ENCODE measurements around the gene PWP1.
"Not testable (repeated sequence)": the region's sequence is repeated elsewhere in the genome, so short reads cannot be mapped to it uniquely, and the experiment has no call there.

PWP1 gene

DNA sequence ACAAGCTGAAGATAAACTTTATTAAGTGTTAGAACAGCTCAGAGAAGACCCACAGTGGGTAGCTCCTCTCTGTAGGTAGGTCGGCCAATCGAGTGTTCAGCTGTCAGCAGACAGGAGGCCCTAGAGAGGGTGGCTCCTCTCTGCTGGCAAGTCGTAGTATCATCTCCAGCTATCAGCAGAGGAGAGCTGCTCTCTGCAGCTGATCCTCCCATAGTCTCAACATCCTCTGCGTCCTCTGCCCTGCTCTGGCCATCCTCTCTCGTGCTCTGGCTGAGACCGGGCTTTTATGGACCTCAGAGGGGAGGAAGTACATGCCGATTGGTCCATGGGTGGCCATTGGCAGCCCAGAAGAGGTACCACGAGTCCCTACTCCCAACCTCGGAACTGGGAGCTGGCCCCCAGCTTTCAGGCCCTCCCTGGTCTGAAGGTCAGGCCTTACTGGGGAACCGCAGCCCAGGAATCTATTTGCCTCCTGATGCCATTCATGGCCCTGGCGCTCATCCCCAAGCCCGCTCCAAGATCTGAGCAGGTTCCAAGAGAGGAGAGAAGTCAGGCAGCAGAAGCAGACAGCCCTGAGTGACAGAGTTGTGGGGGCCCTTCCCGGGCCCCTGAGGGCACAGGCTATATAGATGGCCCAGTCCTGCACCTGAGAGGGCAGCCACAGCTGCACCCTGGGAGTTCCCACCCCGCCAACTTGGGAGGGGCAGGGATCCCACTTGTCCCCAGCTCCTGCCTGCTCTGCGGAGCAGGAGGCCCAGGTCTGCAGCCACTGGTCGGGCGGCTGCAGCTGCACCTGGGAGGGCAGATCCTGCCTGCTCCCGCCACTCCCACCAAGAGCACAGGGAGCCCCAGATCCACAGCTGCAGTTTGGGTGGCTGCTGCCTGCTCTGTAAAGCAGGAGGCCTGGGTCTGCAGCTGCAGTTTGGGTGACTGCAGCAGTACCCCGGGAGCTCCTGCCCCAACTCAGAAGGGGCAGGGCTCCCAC, 3.5 kb upstream of the PWP1 start:
- no peak overlapping the region for H3K9ac ChIP-seq
- H3K4me3 ChIP-seq (ENCODE audit: low read depth, low read length) = no peak overlapping the region
- no peak overlapping the region for H3K4me2 ChIP-seq (ENCODE audit: low read length)
- H3K79me2 ChIP-seq = peaks cover 11% of the 10 kb centered on the region
- no peak overlapping the region for H3K27ac ChIP-seq
- H3K27me3 ChIP-seq (ENCODE audit: control insufficient read depth, insufficient read depth, low read length) = no peaks in the 10 kb centered on the region
- H2AFZ ChIP-seq = no peak overlapping the region
- no peaks in the 10 kb centered on the region for H3K9me3 ChIP-seq (ENCODE audit: control insufficient read depth, low read length)
- no peak for TF ChIP-seq CTCF (IDR thresholded peaks at IDR 0.05)
- peaks cover 11% of the 10 kb centered on the region for H3K4me1 ChIP-seq
- H3K36me3 ChIP-seq (ENCODE audit: control insufficient read depth, insufficient read depth, low read length) = no peaks in the 10 kb centered on the region

DNA sequence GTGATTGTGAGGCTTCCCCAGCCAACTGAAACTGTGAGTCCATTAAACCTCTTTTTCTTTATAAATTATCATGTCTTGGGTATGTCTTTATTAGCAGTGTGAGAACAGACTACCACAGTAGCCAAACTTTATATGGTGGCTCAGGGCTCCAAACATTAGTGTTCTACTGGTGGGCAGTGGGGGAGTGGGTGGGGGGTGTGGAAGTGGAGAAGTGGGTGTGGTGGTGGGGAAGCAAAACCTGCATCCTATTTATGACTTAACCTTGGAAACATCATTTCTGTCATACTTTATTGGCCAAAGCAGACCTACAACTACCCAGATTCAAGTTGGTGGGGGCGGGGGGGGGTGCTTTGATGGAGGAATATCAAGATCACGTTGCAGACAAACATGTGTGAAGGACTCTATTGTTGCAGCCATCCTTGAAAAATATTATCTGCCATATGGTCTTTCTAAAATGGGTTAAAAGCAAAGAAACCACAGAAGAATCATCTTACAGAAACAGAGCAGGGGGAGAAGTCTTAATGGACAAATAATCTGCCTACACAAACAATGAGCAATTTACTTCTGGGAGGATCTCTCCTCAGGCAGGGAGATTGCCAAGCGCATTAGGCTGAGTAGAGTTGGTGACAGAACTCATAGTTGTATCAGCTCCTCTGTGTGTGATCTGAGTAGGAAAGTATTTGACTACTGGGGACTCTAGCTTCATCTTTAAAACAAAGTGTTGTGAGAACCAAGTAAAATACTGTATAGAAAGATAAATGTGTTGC, 1.4 kb upstream of the PWP1 start:
- no peaks in the 10 kb centered on the region for H3K36me3 ChIP-seq (ENCODE audit: control insufficient read depth, insufficient read depth, low read length)
- no peaks in the 10 kb centered on the region for H3K9me3 ChIP-seq (ENCODE audit: control insufficient read depth, low read length)
- H2AFZ ChIP-seq = peak overlapping the region; percentile 69
- no peak overlapping the region for H3K9ac ChIP-seq
- H3K4me2 ChIP-seq (ENCODE audit: low read length) = no peak overlapping the region
- H3K27ac ChIP-seq = peak overlapping the region; percentile 85
- H3K27me3 ChIP-seq (ENCODE audit: control insufficient read depth, insufficient read depth, low read length) = no peaks in the 10 kb centered on the region
- peaks cover 11% of the 10 kb centered on the region for H3K79me2 ChIP-seq
- H3K4me1 ChIP-seq = peaks cover 11% of the 10 kb centered on the region
- H3K4me3 ChIP-seq (ENCODE audit: low read depth, low read length) = no peak overlapping the region
- no peak for TF ChIP-seq CTCF (IDR thresholded peaks at IDR 0.05)

DNA sequence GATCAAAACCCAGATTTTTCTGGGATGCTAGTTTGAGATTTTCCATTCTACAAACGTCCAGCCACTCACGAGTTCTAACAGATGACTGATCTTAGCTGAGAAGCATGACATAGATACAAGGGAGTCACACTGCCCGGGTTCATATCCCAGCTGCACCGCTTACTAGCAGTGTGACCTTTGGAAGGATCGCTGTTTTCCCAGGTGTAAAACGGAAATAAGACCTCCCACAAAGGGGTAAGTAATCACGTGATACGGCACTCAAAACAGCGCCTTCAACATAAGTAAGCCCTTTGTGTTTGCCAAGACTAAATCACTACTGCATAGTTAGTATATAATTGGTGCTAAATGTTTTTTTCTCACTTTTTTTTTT, 624 bp upstream of the PWP1 start:
- Histone ChIP-seq H3K9ac (no peak overlapping the region), H3K27ac (peak overlapping the region; percentile 85), H2AFZ (peak overlapping the region; percentile 69), H3K27me3 (ENCODE audit: control insufficient read depth, insufficient read depth, low read length) (no peaks in the 10 kb centered on the region), H3K4me1 (peaks cover 11% of the 10 kb centered on the region), H3K36me3 (ENCODE audit: control insufficient read depth, insufficient read depth, low read length) (no peaks in the 10 kb centered on the region), H3K9me3 (ENCODE audit: control insufficient read depth, low read length) (no peaks in the 10 kb centered on the region), H3K79me2 (peaks cover 11% of the 10 kb centered on the region), H3K4me3 (ENCODE audit: low read depth, low read length) (peak overlapping the region; percentile 86), H3K4me2 (ENCODE audit: low read length) (peak overlapping the region; percentile 100)
- no peak for TF ChIP-seq CTCF (IDR thresholded peaks at IDR 0.05)

DNA sequence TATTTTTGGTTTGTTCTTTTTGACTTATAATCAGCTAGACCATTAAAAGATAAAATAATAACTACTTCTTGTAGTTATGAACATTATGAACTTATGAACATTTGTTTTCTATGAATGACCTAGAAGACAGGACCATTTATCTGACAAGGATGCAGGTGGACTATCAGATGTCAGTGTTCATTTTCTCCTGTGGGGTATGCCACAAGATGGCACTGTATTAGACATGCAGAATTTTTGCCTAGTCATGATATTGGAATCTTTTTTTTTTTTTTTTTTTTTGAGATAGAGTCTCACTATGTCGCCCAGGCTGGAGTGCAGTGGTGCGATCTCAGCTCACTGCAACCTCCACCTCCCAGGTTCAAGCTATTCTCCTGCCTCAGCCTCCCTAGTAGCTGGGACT, 10.2 kb downstream of the PWP1 start:
- peak; percentile 20 for TF ChIP-seq CTCF (IDR thresholded peaks at IDR 0.05)
- not testable (repeated sequence) for H3K36me3 ChIP-seq (ENCODE audit: control insufficient read depth, insufficient read depth, low read length); H3K9me3 ChIP-seq (ENCODE audit: control insufficient read depth, low read length); H2AFZ ChIP-seq; H3K4me2 ChIP-seq (ENCODE audit: low read length); H3K27ac ChIP-seq; H3K79me2 ChIP-seq; H3K27me3 ChIP-seq (ENCODE audit: control insufficient read depth, insufficient read depth, low read length); H3K4me3 ChIP-seq (ENCODE audit: low read depth, low read length); H3K9ac ChIP-seq; H3K4me1 ChIP-seq
